ENCODE data around the gene ARHGEF1. TPM values are rescaled to one million over a fixed set of nuclear protein-coding genes. Genes with fewer than 3 reads are reported as not detected.

ARHGEF1 gene
- total and polyA plus RNA-seq, 11 donors, result 22.8 to 89.2 (median 28.0) TPM

DNA sequence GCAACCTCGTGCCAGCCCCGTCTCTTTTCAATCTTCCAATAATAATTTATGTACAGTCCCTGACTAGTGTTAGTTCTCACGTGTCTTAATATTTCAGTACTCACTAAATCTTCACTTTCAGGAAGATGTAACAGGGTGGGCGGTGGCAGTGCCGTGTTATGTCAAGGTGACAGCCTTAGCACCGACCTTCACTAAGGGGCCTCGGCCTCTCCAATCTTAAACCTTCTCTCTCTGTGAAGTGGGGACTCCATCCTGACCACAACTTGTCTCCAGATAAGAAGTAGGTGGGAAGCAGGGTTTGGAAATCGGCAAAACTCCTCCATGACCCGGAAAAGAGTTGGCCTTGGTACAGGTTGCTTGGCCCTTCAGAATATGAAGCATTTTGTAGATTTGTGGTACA is 21.1 kb upstream of the ARHGEF1 start:
- Histone ChIP-seq H3K4me1 (peaks cover 6 to 62% (median 32%) of the 10 kb centered on the region in 12 donors), H3K4me3 (peak overlapping the region in 6 of 12 donors; percentile 85 to 94 (median 90)), H3K36me3 (peaks cover 0 to 62% (median 57%) of the 10 kb centered on the region in 9 donors), H3K27me3 (no peaks in the 10 kb centered on the region), H3K27ac (peak overlapping the region in 1 of 12 donors; percentile 10), H3K9me3 (no peaks in the 10 kb centered on the region)
- WGBS, 4 donors, result 72 to 88% (median 78%) methylated on average over 9 of the region's 9 CpGs
- ATAC-seq, result no peak
- DNase-seq, result no peak
- intact Hi-C loops (cut with DNase I), result loop anchor here in 3 of 10 donors (5.0 to 10.0 kb wide), 2 partner anchors 95 to 353 kb away; partner anchors contain the start of genes RABAC1 (in 2 of the 3) and DEDD2 (in 1 of the 3)
- TF ChIP-seq, protein P1, sequence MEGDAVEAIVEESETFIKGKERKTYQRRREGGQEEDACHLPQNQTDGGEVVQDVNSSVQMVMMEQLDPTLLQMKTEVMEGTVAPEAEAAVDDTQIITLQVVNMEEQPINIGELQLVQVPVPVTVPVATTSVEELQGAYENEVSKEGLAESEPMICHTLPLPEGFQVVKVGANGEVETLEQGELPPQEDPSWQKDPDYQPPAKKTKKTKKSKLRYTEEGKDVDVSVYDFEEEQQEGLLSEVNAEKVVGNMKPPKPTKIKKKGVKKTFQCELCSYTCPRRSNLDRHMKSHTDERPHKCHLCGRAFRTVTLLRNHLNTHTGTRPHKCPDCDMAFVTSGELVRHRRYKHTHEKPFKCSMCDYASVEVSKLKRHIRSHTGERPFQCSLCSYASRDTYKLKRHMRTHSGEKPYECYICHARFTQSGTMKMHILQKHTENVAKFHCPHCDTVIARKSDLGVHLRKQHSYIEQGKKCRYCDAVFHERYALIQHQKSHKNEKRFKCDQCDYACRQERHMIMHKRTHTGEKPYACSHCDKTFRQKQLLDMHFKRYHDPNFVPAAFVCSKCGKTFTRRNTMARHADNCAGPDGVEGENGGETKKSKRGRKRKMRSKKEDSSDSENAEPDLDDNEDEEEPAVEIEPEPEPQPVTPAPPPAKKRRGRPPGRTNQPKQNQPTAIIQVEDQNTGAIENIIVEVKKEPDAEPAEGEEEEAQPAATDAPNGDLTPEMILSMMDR (IDR thresholded peaks at IDR 0.05), result no peak
- TF ChIP-seq POLR2A (IDR thresholded peaks at IDR 0.05), result no peak

DNA sequence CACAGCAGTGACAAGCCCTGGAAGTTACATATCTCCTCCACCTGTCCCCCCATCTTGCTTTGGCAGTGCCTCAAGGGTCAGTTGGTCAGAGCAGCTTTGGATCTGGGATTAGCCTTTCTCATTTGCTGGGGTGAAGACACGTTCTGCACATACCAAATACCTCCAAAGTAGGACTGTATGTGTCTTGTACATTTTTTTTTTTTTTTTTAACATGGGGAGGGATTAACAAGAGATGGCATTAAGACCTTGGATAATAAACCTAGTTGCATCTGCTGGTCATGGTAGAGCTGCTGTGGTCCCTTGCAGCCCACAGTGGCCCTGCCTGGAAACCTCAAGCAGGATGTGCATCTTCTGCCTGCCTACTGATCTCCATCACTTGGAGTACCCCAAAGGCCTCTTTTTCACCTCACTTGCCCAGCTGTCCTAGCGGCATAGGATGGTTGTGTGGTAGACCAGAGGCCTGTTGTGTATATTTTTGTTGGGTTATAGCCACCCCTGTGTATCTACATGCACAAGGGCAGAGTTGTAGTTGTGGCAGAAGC is 20.5 kb upstream of the ARHGEF1 start:
- Histone ChIP-seq H3K9me3 (no peaks in the 10 kb centered on the region), H3K27me3 (no peaks in the 10 kb centered on the region), H3K4me3 (peak overlapping the region in 1 of 12 donors; percentile 92), H3K27ac (peak overlapping the region in 1 of 12 donors; percentile 49), H3K36me3 (peaks cover 0 to 69% (median 62%) of the 10 kb centered on the region in 9 donors), H3K4me1 (peaks cover 6 to 68% (median 32%) of the 10 kb centered on the region in 12 donors)
- no peak for DNase-seq
- intact Hi-C loops (cut with DNase I), result loop anchor here in 3 of 10 donors (5.0 to 10.0 kb wide), 2 partner anchors 95 to 352 kb away; partner anchors contain the start of genes RABAC1 (in 2 of the 3) and DEDD2 (in 1 of the 3)
- TF ChIP-seq, protein P1 (IDR thresholded peaks at IDR 0.05), result no peak
- no peak for TF ChIP-seq POLR2A (IDR thresholded peaks at IDR 0.05)
- 72 to 79% (median 73%) methylated on average over 2 of the region's 2 CpGs for whole genome bisulfite sequencing, 4 donors
- ATAC-seq, result no peak

DNA sequence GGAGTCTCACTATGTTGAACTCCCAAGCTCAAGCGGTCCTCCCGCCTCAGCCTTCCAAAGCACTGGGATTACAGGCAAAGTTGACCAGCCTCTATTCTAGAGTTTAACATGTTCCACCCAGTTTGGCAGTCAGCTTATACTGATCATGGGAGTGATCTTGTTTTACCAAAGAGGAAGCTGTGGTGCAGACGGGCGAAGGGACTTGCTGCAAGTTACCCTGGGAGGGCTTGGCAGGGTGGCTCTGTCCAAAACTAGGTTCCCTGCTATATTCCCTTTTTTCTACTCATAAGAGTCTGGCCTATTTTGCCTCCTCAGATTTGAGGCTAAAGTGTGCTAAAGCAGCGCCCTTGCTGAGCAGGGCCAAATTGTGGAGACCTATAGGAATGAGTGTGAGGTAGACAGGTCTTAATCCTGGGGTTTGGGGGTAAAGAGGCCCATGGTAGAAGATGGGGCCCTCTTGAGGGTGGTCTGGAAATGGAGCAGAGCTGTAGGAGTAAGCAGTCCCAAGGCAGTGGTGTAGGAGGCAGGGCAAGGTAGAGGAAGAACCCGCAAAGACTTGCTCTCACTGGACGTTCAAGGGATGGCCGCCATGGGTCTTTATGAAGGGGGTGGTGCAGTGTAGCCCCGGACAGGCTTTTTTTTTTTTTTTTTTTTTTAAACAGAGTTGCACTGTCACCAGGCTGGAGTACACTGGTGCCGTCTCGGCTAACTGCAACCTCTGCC is 19.6 kb upstream of the ARHGEF1 start:
- no peak for ATAC-seq
- DNase-seq, result no peak
- WGBS, 4 donors, result 82 to 95% (median 88%) methylated on average over 11 of the region's 11 CpGs
- H3K9me3 ChIP-seq, result no peaks in the 10 kb centered on the region
- no peaks in the 10 kb centered on the region for H3K27me3 ChIP-seq
- intact Hi-C loops (cut with DNase I), result loop anchor here in 3 of 10 donors (5.0 to 10.0 kb wide), 2 partner anchors 94 to 351 kb away; partner anchors contain the start of genes RABAC1 (in 2 of the 3) and DEDD2 (in 1 of the 3)
- no peak overlapping the region for H3K4me3 ChIP-seq
- H3K27ac ChIP-seq, result peak overlapping the region in 1 of 12 donors; percentile 49
- H3K4me1 ChIP-seq, result peaks cover 6 to 77% (median 32%) of the 10 kb centered on the region in 12 donors
- peaks cover 0 to 77% (median 67%) of the 10 kb centered on the region in 9 donors for H3K36me3 ChIP-seq
- no peak for TF ChIP-seq POLR2A (IDR thresholded peaks at IDR 0.05)
- TF ChIP-seq, protein P1 (IDR thresholded peaks at IDR 0.05), result no peak

DNA sequence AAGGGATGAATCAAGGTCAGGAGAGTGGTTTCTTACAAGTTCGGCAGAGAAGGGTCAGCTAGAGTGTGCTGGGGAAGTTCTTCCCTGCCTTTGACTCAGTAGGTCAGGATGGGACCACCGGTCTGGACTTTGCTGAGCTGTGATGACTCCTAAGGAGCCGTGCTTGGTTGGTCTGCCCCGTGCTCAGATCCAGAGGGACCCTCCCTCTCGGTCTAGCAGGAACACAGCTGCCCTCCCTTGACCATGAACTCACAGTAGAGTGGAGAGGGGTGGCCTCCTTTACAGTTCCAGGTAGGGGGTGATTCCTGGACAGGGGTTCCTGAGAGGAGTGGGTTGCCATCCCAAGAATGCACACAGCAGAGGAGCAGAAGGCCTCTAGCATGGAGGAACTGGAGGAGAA is 18.6 kb upstream of the ARHGEF1 start:
- no peaks in the 10 kb centered on the region for H3K9me3 ChIP-seq

More for the DNA sequence above, 18.6 kb upstream of the ARHGEF1 start:
- TF ChIP-seq, protein P1 (IDR thresholded peaks at IDR 0.05), result no peak
- TF ChIP-seq POLR2A (IDR thresholded peaks at IDR 0.05), result no peak
- 87 to 90% (median 89%) methylated on average over 5 of the region's 5 CpGs for WGBS, 4 donors
- no peak for DNase-seq
- Histone ChIP-seq H3K36me3 (peaks cover 0 to 87% (median 75%) of the 10 kb centered on the region in 9 donors), H3K4me3 (no peak overlapping the region), H3K4me1 (peaks cover 6 to 84% (median 30%) of the 10 kb centered on the region in 12 donors), H3K27me3 (no peaks in the 10 kb centered on the region), H3K27ac (no peak overlapping the region)
- no peak for ATAC-seq
- intact Hi-C loops (cut with DNase I), result loop anchor here in 3 of 10 donors (5.0 to 10.0 kb wide), 2 partner anchors 93 to 350 kb away; partner anchors contain the start of genes RABAC1 (in 2 of the 3) and DEDD2 (in 1 of the 3)

All from heart left ventricle (tissue), 16 donors.